AG04449 (cell line): Measurements from ENCODE around the gene SF3A1.
A peak's percentile ranks its signal among the peaks of the same experiment; 100 is the strongest.

Experiments
- CTCF ChIA-PET: fragments of 350-600 bp; formaldehyde crosslinking; extraction: SDS; loops from one replicate; lab custom pipeline; 2021; ENCODE audit warnings: antibody characterized with exemption; lab: Yijun Ruan, JAX
- POLR2A ChIA-PET: fragments of 400-600, 350-600 bp; formaldehyde crosslinking; extraction: SDS; loops from one replicate; lab custom pipeline; 2020; ENCODE audit warnings: antibody characterized with exemption, inconsistent platforms; lab: Yijun Ruan, JAX
- DNase-seq: peaks from one replicate; pipeline ENCODE4 v3.0.0-alpha.2; 2010; ENCODE audit warnings: low read depth, low spot score
- H3K4me3 ChIP-seq: 2 replicates; pipeline ENCODE4 v1.5.1; 2011; ENCODE audit warnings: low read depth, mild to moderate bottlenecking, control low read depth, low read length
- CTCF ChIP-seq: IDR thresholded peaks from one replicate; pipeline ENCODE4 v1.5.1; 2011; ENCODE audit warnings: mild to moderate bottlenecking, moderate library complexity, low read length, control low read depth, inconsistent platforms; ENCODE audit not compliant: insufficient read depth; ENCODE audit errors: missing control alignments

SF3A1 gene

GRCh38 chr22:30287648-30288418, 68.9 kb downstream of the SF3A1 start:
- H3K4me3 ChIP-seq: peak overlapping the region; percentile 81
- peak; percentile 68 for DNase-seq
- ChIA-PET POLR2A (interaction anchor here (0.7 to 2.0 kb wide), 6 partner anchors 10 to 100 kb away, joined by 3 to 11 read pairs (median 4); partner anchors contain the start of gene TBC1D10A), CTCF (interaction anchor here (0.7 to 7.9 kb wide), 44 partner anchors 11 to 466 kb away, joined by 3 to 235 read pairs (median 9); partner anchors contain the start of genes CCDC157, RNF215, SEC14L2 and SF3A1)
- TF ChIP-seq CTCF: peak; percentile 85

GRCh38 chr22:30286813-30287647, 69.7 kb downstream of the SF3A1 start:
- H3K4me3 ChIP-seq: no peak overlapping the region
- CTCF ChIA-PET: interaction anchor here (0.8 to 7.9 kb wide), 45 partner anchors 9 to 467 kb away, joined by 3 to 235 read pairs (median 9); partner anchors contain the start of genes CCDC157, RNF215, SEC14L2 and SF3A1
- DNase-seq: no peak
- POLR2A ChIA-PET: interaction anchor here (1.5 kb wide), 1 partner anchor 91 kb away, joined by 3 read pairs; no protein-coding TSS in a partner anchor
- TF ChIP-seq CTCF: peak; percentile 89

- DNase-seq: no peak
- ChIA-PET POLR2A (interaction anchor here (0.8 kb wide), 1 partner anchor 199 kb away, joined by 3 read pairs; no protein-coding TSS in a partner anchor), CTCF (interaction anchor here (0.5 to 7.9 kb wide), 17 partner anchors 9 to 229 kb away, joined by 3 to 235 read pairs (median 4); partner anchors contain the start of genes RNF215, SEC14L2 and TBC1D10A)
- TF ChIP-seq CTCF: no peak
- no peak overlapping the region for H3K4me3 ChIP-seq
Measured at GRCh38 chr22:30286331-30286730, 70.4 kb downstream of the SF3A1 start.

- TF ChIP-seq CTCF: no peak
- ChIA-PET POLR2A (interaction anchor here (0.8 kb wide), 1 partner anchor 199 kb away, joined by 3 read pairs; no protein-coding TSS in a partner anchor), CTCF (interaction anchor here (0.5 to 7.9 kb wide), 17 partner anchors 9 to 228 kb away, joined by 3 to 235 read pairs (median 4); partner anchors contain the start of genes RNF215, SEC14L2 and TBC1D10A)
- no peak overlapping the region for H3K4me3 ChIP-seq
- no peak for DNase-seq
Measured at GRCh38 chr22:30285846-30286200, 70.9 kb downstream of the SF3A1 start.

- ChIA-PET POLR2A (no interaction called here), CTCF (interaction anchor here (0.8 to 7.9 kb wide), 15 partner anchors 8 to 177 kb away, joined by 3 to 235 read pairs (median 4); partner anchors contain the start of genes RNF215, SEC14L2 and TBC1D10A)
- DNase-seq: no peak
Measured at GRCh38 chr22:30285176-30285845, 71.4 kb downstream of the SF3A1 start.

More at GRCh38 chr22:30285176-30285845, 71.4 kb downstream of the SF3A1 start:
- no peak for TF ChIP-seq CTCF
- H3K4me3 ChIP-seq: no peak overlapping the region
